Gastrocnemius medialis (tissue), 4 donors: Measurements from ENCODE around the gene CADPS. TPM values are rescaled to one million over a fixed set of nuclear protein-coding genes. Genes with fewer than 3 reads are reported as not detected.

Source experiments
- ATAC-seq, 2 donors: fragments of 150-250 bp; one replicate each; pipeline ENCODE4 v1.9.1; 2016
- DNase-seq, 2 donors: peaks; one replicate each; pipeline ENCODE4 v3.0.0-alpha.2; 2019
- H3K27ac ChIP-seq, 4 donors: fragments of 200-600 bp; sonication (generic); 1 replicate in 1 of 4; 2 replicates in 3 of 4; pipeline ENCODE4 v1.5.1; 2016 to 2018; ENCODE audit warnings: mild to moderate bottlenecking in 2 of 4, moderate library complexity in 1 of 4
- H3K27me3 ChIP-seq, 3 donors: fragments of 200-600 bp; sonication (generic) in 2 of 3; 1 replicate in 1 of 3; 2 replicates in 2 of 3; pipeline versions ENCODE4 v1.5.1 to v1.6.0; 2016 to 2019; ENCODE audit warnings: mild to moderate bottlenecking in 1 of 3, moderate library complexity in 1 of 3
- H3K36me3 ChIP-seq, 2 donors: fragments of 200-600 bp; sonication (generic) in 1 of 2; one replicate each; pipeline ENCODE4 v1.5.1; 2017 to 2018
- H3K4me1 ChIP-seq, 2 donors: fragments of 200-600 bp; sonication (generic) in 1 of 2; one replicate each; pipeline ENCODE4 v1.5.1; 2016 to 2017; ENCODE audit warnings: mild to moderate bottlenecking in 2 of 2
- H3K4me3 ChIP-seq, 4 donors: fragments of 200-600 bp; sonication (generic) in 3 of 4; 1 replicate in 1 of 4; 2 replicates in 3 of 4; pipeline ENCODE4 v1.5.1; 2016 to 2019; ENCODE audit warnings: mild to moderate bottlenecking in 2 of 4
- H3K9me3 ChIP-seq, 3 donors: fragments of 200-600 bp; sonication (generic) in 2 of 3; 1 replicate in 1 of 3; 2 replicates in 2 of 3; pipeline ENCODE4 v1.5.1; 2016 to 2019
- POLR2A ChIP-seq, 2 donors: fragments of 450-650 bp; IDR thresholded peaks; one replicate each; pipeline ENCODE4 v1.6.1; 2017; ENCODE audit warnings: antibody characterized with exemption in 2 of 2, mild to moderate bottlenecking in 2 of 2, moderate library complexity in 2 of 2
- in situ Hi-C, 4 donors: fragments of 200-750 bp; cut with MboI; loops; one replicate each; pipeline versions ENCODE4 v1.15.0 to v1.8.0; 2017; ENCODE audit warnings: low sequenced_read_pairs in 4 of 4
- intact Hi-C: fragments of 100-400 bp; cut with DNase I; formaldehyde crosslinking; loops from one replicate; pipeline ENCODE4 v1.15.1; 2023; ENCODE audit warnings: low total_unique reads
- total RNA-seq, 4 donors: library from RNA; depleted of rRNA; stranded (reverse); fragments of >200 nt; gene quantifications; one replicate each; pipeline versions ENCODE4 v1.1.0 to v1.2.3, GENCODE V29; 2016
- TF ChIP-seq, protein P1 (sequence below), 5 experiments: fragments of 450-650 bp in 3 of 5; fragments of 200-600 bp in 2 of 5; sonication (generic) in 2 of 5; IDR thresholded peaks in 4 of 5; conservative IDR thresholded peaks in 1 of 5; 1 replicate in 4 of 5; 2 replicates in 1 of 5; pipeline ENCODE4 v1.5.1; 2016 to 2019; ENCODE audit warnings: antibody characterized with exemption in 5 of 5, mild to moderate bottlenecking in 3 of 5, moderate library complexity in 3 of 5

CADPS gene
- total RNA-seq, 4 donors from 2014 or later: 2.1 TPM; not detected in 3

- Histone ChIP-seq H3K9me3 (no peaks in the 10 kb centered on the region), H3K36me3 (no peaks in the 10 kb centered on the region), H3K4me3 (no peak overlapping the region), H3K4me1 (no peaks in the 10 kb centered on the region), H3K27me3 (no peaks in the 10 kb centered on the region), H3K27ac (no peak overlapping the region)
- TF ChIP-seq, protein P1, sequence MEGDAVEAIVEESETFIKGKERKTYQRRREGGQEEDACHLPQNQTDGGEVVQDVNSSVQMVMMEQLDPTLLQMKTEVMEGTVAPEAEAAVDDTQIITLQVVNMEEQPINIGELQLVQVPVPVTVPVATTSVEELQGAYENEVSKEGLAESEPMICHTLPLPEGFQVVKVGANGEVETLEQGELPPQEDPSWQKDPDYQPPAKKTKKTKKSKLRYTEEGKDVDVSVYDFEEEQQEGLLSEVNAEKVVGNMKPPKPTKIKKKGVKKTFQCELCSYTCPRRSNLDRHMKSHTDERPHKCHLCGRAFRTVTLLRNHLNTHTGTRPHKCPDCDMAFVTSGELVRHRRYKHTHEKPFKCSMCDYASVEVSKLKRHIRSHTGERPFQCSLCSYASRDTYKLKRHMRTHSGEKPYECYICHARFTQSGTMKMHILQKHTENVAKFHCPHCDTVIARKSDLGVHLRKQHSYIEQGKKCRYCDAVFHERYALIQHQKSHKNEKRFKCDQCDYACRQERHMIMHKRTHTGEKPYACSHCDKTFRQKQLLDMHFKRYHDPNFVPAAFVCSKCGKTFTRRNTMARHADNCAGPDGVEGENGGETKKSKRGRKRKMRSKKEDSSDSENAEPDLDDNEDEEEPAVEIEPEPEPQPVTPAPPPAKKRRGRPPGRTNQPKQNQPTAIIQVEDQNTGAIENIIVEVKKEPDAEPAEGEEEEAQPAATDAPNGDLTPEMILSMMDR (IDR thresholded peaks at IDR 0.05 in 4 of 5, conservative IDR thresholded peaks at IDR 0.05 in 1 of 5): no peak
- no peak for TF ChIP-seq POLR2A (IDR thresholded peaks at IDR 0.05)
- DNase-seq (no peak), ATAC-seq (no peak)
- intact Hi-C loops: no loop called here
- in situ Hi-C loops: no loop called here
Measured at GRCh38 chr3:62577153-62577552, 298.1 kb downstream of the CADPS start.

DNA sequence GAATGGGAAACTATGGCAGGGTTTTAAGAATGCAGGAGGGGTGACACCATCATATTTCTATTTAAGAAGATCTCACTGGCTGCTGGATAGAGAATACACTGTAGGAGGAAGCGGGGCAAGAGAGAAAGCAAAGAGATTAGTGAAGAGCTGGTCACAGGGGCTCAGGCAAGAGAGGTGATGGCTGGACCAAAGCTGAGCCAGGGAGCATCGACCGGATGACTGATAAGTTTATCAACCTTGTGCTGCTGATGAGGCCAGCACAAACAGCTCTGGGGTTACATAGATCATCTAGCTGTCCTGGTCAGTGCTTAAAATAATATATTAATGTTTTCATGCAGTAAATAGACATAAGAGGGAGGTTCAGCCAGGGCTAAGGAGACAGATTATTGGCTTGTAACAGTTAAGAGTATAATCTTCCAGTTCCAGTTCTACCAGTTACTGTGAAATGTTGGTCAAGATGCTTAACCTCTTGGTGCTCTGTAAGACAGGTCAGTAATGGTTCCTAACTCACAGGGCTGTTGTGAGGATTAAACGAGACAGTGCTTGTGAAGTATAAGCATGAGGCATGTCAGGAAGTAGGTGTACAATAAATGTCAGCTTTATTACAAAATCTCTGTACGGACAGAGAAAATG lies 300.8 kb downstream of the CADPS start:
- in situ Hi-C loops: no loop called here
- Histone ChIP-seq H3K4me1 (no peaks in the 10 kb centered on the region), H3K27me3 (no peaks in the 10 kb centered on the region), H3K9me3 (no peaks in the 10 kb centered on the region), H3K36me3 (no peaks in the 10 kb centered on the region), H3K4me3 (no peak overlapping the region), H3K27ac (no peak overlapping the region)
- no peak for ATAC-seq
- intact Hi-C loops: no loop called here
- no peak for DNase-seq
- TF ChIP-seq POLR2A (IDR thresholded peaks at IDR 0.05): no peak
- TF ChIP-seq, protein P1 (IDR thresholded peaks at IDR 0.05 in 4 of 5, conservative IDR thresholded peaks at IDR 0.05 in 1 of 5): no peak

DNA sequence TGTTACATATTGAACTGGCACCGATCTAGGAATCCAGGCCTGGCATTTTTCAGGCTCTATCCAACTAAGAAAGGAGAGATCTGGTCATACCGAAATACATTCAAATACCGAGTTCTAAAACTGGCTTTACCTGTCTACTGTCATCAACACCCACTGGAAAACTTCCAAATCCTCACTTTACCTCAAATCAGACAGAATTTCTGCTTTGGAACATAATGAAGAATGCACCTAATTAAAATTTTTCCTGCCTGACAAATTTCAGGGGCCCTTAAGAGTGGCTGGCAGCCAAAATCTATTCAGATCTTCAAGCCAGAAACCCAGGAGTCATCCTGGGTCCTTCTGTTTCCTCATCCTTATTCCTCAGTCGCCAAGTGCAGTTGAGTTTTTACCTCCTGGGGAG lies 303.3 kb downstream of the CADPS start:
- no peaks in the 10 kb centered on the region for H3K9me3 ChIP-seq
- H3K4me3 ChIP-seq: no peak overlapping the region
- ATAC-seq (no peak), DNase-seq (no peak)
- no peaks in the 10 kb centered on the region for H3K36me3 ChIP-seq
- no peak overlapping the region for H3K27ac ChIP-seq
- no peaks in the 10 kb centered on the region for H3K4me1 ChIP-seq
- H3K27me3 ChIP-seq: no peaks in the 10 kb centered on the region
- intact Hi-C loops (no loop called here), in situ Hi-C loops (no loop called here)
- TF ChIP-seq, protein P1 (IDR thresholded peaks at IDR 0.05 in 4 of 5, conservative IDR thresholded peaks at IDR 0.05 in 1 of 5): no peak
- no peak for TF ChIP-seq POLR2A (IDR thresholded peaks at IDR 0.05)

DNA sequence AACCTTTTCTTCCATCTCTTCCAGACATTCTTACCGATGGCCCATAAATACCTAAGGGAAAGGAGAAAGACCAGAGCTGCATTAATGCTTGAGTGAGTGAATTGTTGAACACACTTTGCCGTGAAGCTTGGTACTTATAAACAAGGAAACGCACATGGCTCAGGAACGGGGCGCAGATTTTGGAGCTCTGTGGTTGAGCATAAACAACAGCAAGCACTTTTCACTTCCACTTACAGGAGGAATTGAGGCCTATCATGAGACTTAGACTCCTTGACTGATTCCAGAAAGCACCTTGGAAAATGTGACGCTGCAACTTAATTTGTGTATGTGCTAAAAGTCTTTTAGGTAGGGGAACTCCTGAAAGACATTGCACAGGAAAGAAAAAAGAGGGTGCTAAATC lies 304.3 kb downstream of the CADPS start:
- DNase-seq (no peak), ATAC-seq (no peak)
- H3K4me1 ChIP-seq: no peaks in the 10 kb centered on the region
- no peaks in the 10 kb centered on the region for H3K27me3 ChIP-seq
- TF ChIP-seq, protein P1 (IDR thresholded peaks at IDR 0.05 in 4 of 5, conservative IDR thresholded peaks at IDR 0.05 in 1 of 5): no peak
- TF ChIP-seq POLR2A (IDR thresholded peaks at IDR 0.05): no peak
- no peaks in the 10 kb centered on the region for H3K9me3 ChIP-seq
- H3K27ac ChIP-seq: no peak overlapping the region
- in situ Hi-C loops (no loop called here), intact Hi-C loops (no loop called here)
- H3K4me3 ChIP-seq: no peak overlapping the region
- H3K36me3 ChIP-seq: no peaks in the 10 kb centered on the region

GRCh38 chr3:62569609-62570008 lies 305.6 kb downstream of the CADPS start:
- ATAC-seq: no peak
- no peaks in the 10 kb centered on the region for H3K27me3 ChIP-seq
- in situ Hi-C loops (no loop called here), intact Hi-C loops (no loop called here)
- H3K9me3 ChIP-seq: no peaks in the 10 kb centered on the region
- H3K27ac ChIP-seq: no peak overlapping the region
- H3K4me1 ChIP-seq: no peaks in the 10 kb centered on the region
- H3K36me3 ChIP-seq: no peaks in the 10 kb centered on the region
- no peak overlapping the region for H3K4me3 ChIP-seq
- no peak for DNase-seq
- TF ChIP-seq, protein P1 (IDR thresholded peaks at IDR 0.05 in 4 of 5, conservative IDR thresholded peaks at IDR 0.05 in 1 of 5): no peak
- no peak for TF ChIP-seq POLR2A (IDR thresholded peaks at IDR 0.05)
